Body of pancreas (tissue), 4 donors: ENCODE measurements around the gene ITGB2. TPM values are rescaled to one million over a fixed set of nuclear protein-coding genes. Genes with fewer than 3 reads are reported as not detected.

Experiments used
- ATAC-seq: fragments of 150-250 bp; one replicate; pipeline ENCODE4 v1.9.1; 2016
- DNase-seq, 4 donors: peaks; one replicate each; pipeline ENCODE4 v3.0.0-alpha.2; 2019
- H3K27ac ChIP-seq, 4 donors: fragments of 200-600 bp; sonication (generic); 1 replicate in 3 of 4; 2 replicates in 1 of 4; pipeline versions ENCODE4 v1.5.1 to v1.6.1; 2016 to 2019; ENCODE audit warnings: mild to moderate bottlenecking in 1 of 4, mixed read lengths in 1 of 4, moderate library complexity in 1 of 4
- H3K27me3 ChIP-seq, 2 donors: fragments of 200-600 bp; sonication (generic); one replicate each; pipeline ENCODE4 v1.6.0; 2016; ENCODE audit warnings: mild to moderate bottlenecking in 1 of 2
- H3K36me3 ChIP-seq, 2 donors: fragments of 200-600 bp; sonication (generic); replicated peaks in 1 of 2; 2 replicates each; pipeline ENCODE4 v1.5.1; 2016; ENCODE audit warnings: low read depth in 2 of 2; ENCODE audit not compliant: insufficient read depth in 1 of 2
- H3K4me1 ChIP-seq: fragments of 200-600 bp; sonication (generic); one replicate; pipeline ENCODE4 v1.6.0; 2016
- H3K4me3 ChIP-seq, 2 donors: fragments of 200-600 bp; sonication (generic); 1 replicate in 1 of 2; 2 replicates in 1 of 2; pipeline ENCODE4 v1.5.1; 2016 to 2019
- H3K9me3 ChIP-seq, 3 donors: fragments of 200-600 bp; sonication (generic); 1 replicate in 2 of 3; 2 replicates in 1 of 3; pipeline ENCODE4 v1.5.1; 2016
- POLR2A ChIP-seq, 3 donors: fragments of 450-650 bp; IDR thresholded peaks; one replicate each; pipeline ENCODE4 v1.6.1; 2016; ENCODE audit warnings: antibody characterized with exemption in 3 of 3, mild to moderate bottlenecking in 2 of 3
- WGBS, 2 donors: methylation state at CpG; one replicate each; pipeline ENCODE4 v1.1.5; 2017; 5-methylcytosine and 5-hydroxymethylcytosine counted together
- intact Hi-C: fragments of 100-400 bp; cut with DNase I; formaldehyde crosslinking; loops from one replicate; pipeline ENCODE4 v1.15.1; 2023
- total RNA-seq, 2 donors: library from RNA; depleted of rRNA; stranded (reverse); fragments of >200 nt; gene quantifications; one replicate each; pipeline ENCODE4 v1.1.0, GENCODE V29; 2016
- TF ChIP-seq, protein P1 (sequence below), 7 experiments: fragments of 450-650 bp in 4 of 7; fragments of 200-600 bp in 3 of 7; sonication (generic) in 3 of 7; IDR thresholded peaks; one replicate each; pipeline ENCODE4 v1.5.1; 2016 to 2019; ENCODE audit warnings: antibody characterized with exemption in 7 of 7

The ITGB2 gene
- total RNA-seq, 2 donors from 2014 or later: 17.8 to 23.3 TPM

GRCh38 chr21:44892536-44893277 is 28.0 kb downstream of the ITGB2 start:
- intact Hi-C loops: no loop called here
- H3K9me3 ChIP-seq: no peaks in the 10 kb centered on the region
- TF ChIP-seq POLR2A (IDR thresholded peaks at IDR 0.05): no peak
- TF ChIP-seq, protein P1, sequence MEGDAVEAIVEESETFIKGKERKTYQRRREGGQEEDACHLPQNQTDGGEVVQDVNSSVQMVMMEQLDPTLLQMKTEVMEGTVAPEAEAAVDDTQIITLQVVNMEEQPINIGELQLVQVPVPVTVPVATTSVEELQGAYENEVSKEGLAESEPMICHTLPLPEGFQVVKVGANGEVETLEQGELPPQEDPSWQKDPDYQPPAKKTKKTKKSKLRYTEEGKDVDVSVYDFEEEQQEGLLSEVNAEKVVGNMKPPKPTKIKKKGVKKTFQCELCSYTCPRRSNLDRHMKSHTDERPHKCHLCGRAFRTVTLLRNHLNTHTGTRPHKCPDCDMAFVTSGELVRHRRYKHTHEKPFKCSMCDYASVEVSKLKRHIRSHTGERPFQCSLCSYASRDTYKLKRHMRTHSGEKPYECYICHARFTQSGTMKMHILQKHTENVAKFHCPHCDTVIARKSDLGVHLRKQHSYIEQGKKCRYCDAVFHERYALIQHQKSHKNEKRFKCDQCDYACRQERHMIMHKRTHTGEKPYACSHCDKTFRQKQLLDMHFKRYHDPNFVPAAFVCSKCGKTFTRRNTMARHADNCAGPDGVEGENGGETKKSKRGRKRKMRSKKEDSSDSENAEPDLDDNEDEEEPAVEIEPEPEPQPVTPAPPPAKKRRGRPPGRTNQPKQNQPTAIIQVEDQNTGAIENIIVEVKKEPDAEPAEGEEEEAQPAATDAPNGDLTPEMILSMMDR (IDR thresholded peaks at IDR 0.05): peak; percentile 66 to 77 (median 72)
- no peak overlapping the region for H3K4me3 ChIP-seq
- peak; percentile 68 for ATAC-seq
- DNase-seq: peak; percentile 60 to 75 (median 68)
- WGBS, 2 donors: 34 to 35% methylated on average over 14 to 15 of the region's 15 CpGs
- peaks cover 0 to 5% of the 10 kb centered on the region in 2 donors for H3K27me3 ChIP-seq
- no peaks in the 10 kb centered on the region for H3K36me3 ChIP-seq
- H3K27ac ChIP-seq: no peak overlapping the region
- H3K4me1 ChIP-seq: no peaks in the 10 kb centered on the region

GRCh38 chr21:44892095-44892494 is 28.6 kb downstream of the ITGB2 start:
- TF ChIP-seq POLR2A (IDR thresholded peaks at IDR 0.05): no peak
- TF ChIP-seq, protein P1 (IDR thresholded peaks at IDR 0.05): no peak
- no peak overlapping the region for H3K4me3 ChIP-seq
- peaks cover 0 to 5% of the 10 kb centered on the region in 2 donors for H3K27me3 ChIP-seq
- H3K27ac ChIP-seq: no peak overlapping the region
- no peak for ATAC-seq
- intact Hi-C loops: no loop called here
- H3K4me1 ChIP-seq: no peaks in the 10 kb centered on the region
- no peaks in the 10 kb centered on the region for H3K36me3 ChIP-seq
- DNase-seq: no peak
- WGBS, 2 donors: 60 to 66% methylated on average over 11 to 17 of the region's 19 CpGs
- H3K9me3 ChIP-seq: no peaks in the 10 kb centered on the region

- Histone ChIP-seq H3K4me3 (no peak overlapping the region), H3K36me3 (no peaks in the 10 kb centered on the region), H3K27ac (no peak overlapping the region), H3K27me3 (peaks cover 0 to 5% of the 10 kb centered on the region in 2 donors), H3K4me1 (no peaks in the 10 kb centered on the region), H3K9me3 (no peaks in the 10 kb centered on the region)
- TF ChIP-seq POLR2A (IDR thresholded peaks at IDR 0.05): no peak
- TF ChIP-seq, protein P1 (IDR thresholded peaks at IDR 0.05): no peak
- ATAC-seq: no peak
- no peak for DNase-seq
- intact Hi-C loops: no loop called here
- 72% methylated on average over 14 of the region's 15 CpGs; no CpG with 5 or more reads in 1 of the 2 donors for WGBS, 2 donors
These were observed 29.1 kb downstream of the ITGB2 start for GRCh38 chr21:44891631-44892031.

DNA sequence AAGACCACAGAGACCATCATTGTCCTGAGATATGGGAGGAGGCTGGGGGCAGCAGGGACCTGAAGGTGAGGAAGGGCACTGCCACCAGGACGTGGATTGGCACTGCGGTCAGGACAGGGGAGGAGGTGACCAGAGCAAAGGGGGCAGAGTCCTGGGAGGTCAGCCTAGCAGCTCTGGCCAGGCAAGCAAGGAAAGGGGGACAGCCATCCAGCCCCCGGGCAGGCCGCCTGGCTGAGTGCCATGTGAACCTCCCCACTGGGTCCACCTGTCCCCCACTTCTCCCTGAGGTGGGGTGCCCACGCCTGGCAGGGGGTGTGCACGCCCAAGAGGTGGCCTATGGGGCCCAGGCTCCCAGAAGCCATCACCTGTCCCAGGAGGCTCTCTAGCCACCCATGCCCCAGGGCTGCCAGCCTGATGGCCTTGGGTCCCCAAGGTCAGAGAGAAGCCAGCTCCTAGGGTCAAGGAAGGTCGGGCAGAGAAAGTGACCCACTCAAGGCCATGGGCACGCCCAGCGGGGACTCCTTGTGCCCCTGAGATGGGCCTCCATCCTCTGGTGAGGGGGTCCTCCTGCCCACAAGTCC is 29.6 kb downstream of the ITGB2 start:
- H3K4me3 ChIP-seq: no peak overlapping the region
- H3K4me1 ChIP-seq: no peaks in the 10 kb centered on the region
- no peak overlapping the region for H3K27ac ChIP-seq
- H3K36me3 ChIP-seq: no peaks in the 10 kb centered on the region
- 48 to 62% methylated on average over 4 to 8 of the region's 9 CpGs for WGBS, 2 donors
- peaks cover 0 to 5% of the 10 kb centered on the region in 2 donors for H3K27me3 ChIP-seq
- no peak for ATAC-seq
- intact Hi-C loops: no loop called here
- no peak for TF ChIP-seq POLR2A (IDR thresholded peaks at IDR 0.05)
- TF ChIP-seq, protein P1 (IDR thresholded peaks at IDR 0.05): no peak
- H3K9me3 ChIP-seq: no peaks in the 10 kb centered on the region
- no peak for DNase-seq
